GM21360 (cell line): Measurements from ENCODE around the gene TYW3.

Experiments
- ATAC-seq: cut with Tn5 transposase; IDR thresholded peaks from one replicate; pipeline ENCODE4 v1.9.1; 2021; ENCODE audit warnings: mild to moderate bottlenecking, moderate library complexity; ENCODE audit not compliant: unreplicated experiment

TYW3 gene

DNA sequence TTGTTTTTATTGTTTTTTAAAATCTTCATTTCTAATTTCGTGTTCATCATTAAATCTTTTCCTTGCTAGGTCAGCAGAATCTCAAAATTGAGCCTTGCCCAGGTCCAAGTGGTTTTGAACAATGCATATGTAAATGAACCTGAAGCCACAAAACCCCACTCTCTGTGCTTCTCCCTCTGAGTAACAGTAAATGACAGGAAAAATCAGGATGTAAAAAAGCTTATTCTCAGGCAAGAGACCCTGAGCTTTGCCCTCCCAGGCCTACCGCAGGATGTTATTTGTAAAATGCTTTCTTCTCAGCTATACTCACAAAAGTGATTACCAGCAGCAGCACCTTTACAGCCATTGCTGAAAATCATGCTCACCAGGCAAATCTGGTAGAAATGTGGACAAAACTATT, 47.6 kb downstream of the TYW3 start:
- no peak for ATAC-seq

GRCh38 chr1:74785944-74786343, 53.0 kb downstream of the TYW3 start:
- no peak for ATAC-seq

- ATAC-seq, result no peak
Observed at GRCh38 chr1:74790453-74790852, 57.5 kb downstream of the TYW3 start.

DNA sequence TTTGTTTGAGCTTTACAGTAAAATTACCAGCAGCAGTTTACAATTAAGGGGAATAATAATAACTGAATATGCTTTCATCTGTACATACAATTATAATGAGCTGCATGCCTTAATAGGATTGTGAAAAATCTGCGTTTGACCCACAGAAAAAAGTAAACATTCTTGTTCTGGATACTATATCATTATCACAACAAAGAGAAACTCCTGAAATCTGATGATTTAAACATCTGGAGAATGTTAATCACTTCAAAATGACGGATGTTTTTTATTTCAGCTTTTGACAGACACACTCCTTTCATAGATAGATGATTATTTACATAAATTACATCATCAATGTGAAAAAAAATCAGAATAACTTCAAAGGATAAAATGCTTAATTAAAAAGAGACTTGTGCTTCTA, 58.5 kb downstream of the TYW3 start:
- no peak for ATAC-seq

- no peak for ATAC-seq
Observed at GRCh38 chr1:74799119-74799657, 66.2 kb downstream of the TYW3 start.

- ATAC-seq, result peak; percentile 79
Observed at GRCh38 chr1:74811436-74812179, 78.7 kb downstream of the TYW3 start.

DNA sequence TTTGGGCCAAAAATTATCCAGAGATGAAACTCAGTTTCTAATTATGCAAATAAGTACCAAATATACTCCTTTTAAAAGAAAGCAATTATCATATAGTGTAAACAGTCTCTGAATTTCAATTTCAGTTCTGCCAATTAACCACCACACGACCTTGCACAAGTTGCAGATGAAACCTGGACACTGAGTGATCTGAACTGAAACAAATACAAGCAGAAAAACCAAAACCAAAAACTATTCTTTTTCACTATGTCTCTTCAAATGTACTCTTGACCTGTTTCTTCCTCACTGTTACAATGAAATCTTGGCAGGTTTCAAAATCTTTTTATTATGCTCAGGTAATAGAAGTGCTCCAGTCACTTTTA, 79.2 kb downstream of the TYW3 start:
- peak; percentile 89 for ATAC-seq
